Sigmoid colon (tissue), 7 donors: ENCODE results near the gene GALNT17. TPM values are rescaled to one million over a fixed set of nuclear protein-coding genes. Genes with fewer than 3 reads are reported as not detected.

ENCODE experiments used
- DNase-seq: peaks from one replicate; pipeline ENCODE4 v3.0.0-alpha.2; 2019
- H3K27ac ChIP-seq, 4 donors: fragments of 200-600 bp; sonication (generic); one replicate each; pipeline ENCODE4 v1.5.1; 2016 to 2019; ENCODE audit warnings: mild to moderate bottlenecking in 1 of 4
- H3K27me3 ChIP-seq, 3 donors: fragments of 200-600 bp; sonication (generic); one replicate each; pipeline ENCODE4 v1.5.1; 2019; ENCODE audit warnings: mild to moderate bottlenecking in 1 of 3
- H3K36me3 ChIP-seq, 4 donors: fragments of 200-600 bp; sonication (generic); one replicate each; pipeline ENCODE4 v1.5.1; 2016 to 2019
- H3K4me1 ChIP-seq, 4 donors: fragments of 200-600 bp; sonication (generic); one replicate each; pipeline ENCODE4 v1.5.1; 2017 to 2019
- H3K4me3 ChIP-seq, 4 donors: fragments of 200-600 bp; sonication (generic); one replicate each; pipeline ENCODE4 v1.5.1; 2017 to 2019; ENCODE audit warnings: mild to moderate bottlenecking in 2 of 4, moderate library complexity in 1 of 4
- H3K9me3 ChIP-seq, 4 donors: fragments of 200-600 bp in 3 of 4; sonication (generic) in 3 of 4; one replicate each; pipeline versions ENCODE4 v1.5.1 to v1.6.1; 2013 to 2019
- EP300 ChIP-seq, 4 donors: sonication (generic); formaldehyde crosslinking; IDR thresholded peaks; one replicate each; pipeline ENCODE4 v1.6.1; 2017; ENCODE audit warnings: antibody characterized with exemption in 4 of 4
- POLR2A ChIP-seq, 2 donors: fragments of 450-650 bp; IDR thresholded peaks; one replicate each; pipeline ENCODE4 v1.6.1; 2016; ENCODE audit warnings: antibody characterized with exemption in 2 of 2, mild to moderate bottlenecking in 2 of 2, moderate library complexity in 2 of 2
- POLR2AphosphoS5 ChIP-seq, 4 donors: sonication (generic); formaldehyde crosslinking; IDR thresholded peaks; one replicate each; pipeline ENCODE4 v1.6.1; 2017; ENCODE audit warnings: antibody characterized with exemption in 4 of 4
- WGBS, 2 donors: extraction: QIAGEN DNeasy Blood & Tissue Kit; methylation state at CpG; one replicate each; pipeline ENCODE4 v1.1.7; 2013; 5-methylcytosine and 5-hydroxymethylcytosine counted together
- intact Hi-C: fragments of 100-400 bp; cut with DNase I; formaldehyde crosslinking; loops from one replicate; pipeline ENCODE4 v1.15.1; 2023
- polyA plus RNA-seq, 3 donors: library from polyadenylated mRNA; stranded (reverse); fragments of 200-250 nt; gene quantifications; one replicate each; pipeline ENCODE4 v1.2.3, GENCODE V29; 2013
- total RNA-seq, 4 donors: library from RNA; depleted of rRNA; stranded (reverse); fragments of >200 nt; gene quantifications; one replicate each; pipeline ENCODE4 v1.1.0, GENCODE V29; 2016
- TF ChIP-seq, protein P1 (sequence below), 4 experiments: fragments of 450-650 bp in 3 of 4; fragments of 200-600 bp in 1 of 4; IDR thresholded peaks; one replicate each; pipeline ENCODE4 v1.5.1; 2016 to 2019; ENCODE audit warnings: antibody characterized with exemption in 4 of 4, mild to moderate bottlenecking in 3 of 4, moderate library complexity in 2 of 4
- donor health status: healthy with polysubstance abuse.
- donor health status: Bipolar disorder and iron deficiency.
- donor health status: healthy.

GALNT17 gene
- total and polyA plus RNA-seq, 7 donors: 1.8 to 45.4 (median 15.1) TPM; not detected in 1

DNA sequence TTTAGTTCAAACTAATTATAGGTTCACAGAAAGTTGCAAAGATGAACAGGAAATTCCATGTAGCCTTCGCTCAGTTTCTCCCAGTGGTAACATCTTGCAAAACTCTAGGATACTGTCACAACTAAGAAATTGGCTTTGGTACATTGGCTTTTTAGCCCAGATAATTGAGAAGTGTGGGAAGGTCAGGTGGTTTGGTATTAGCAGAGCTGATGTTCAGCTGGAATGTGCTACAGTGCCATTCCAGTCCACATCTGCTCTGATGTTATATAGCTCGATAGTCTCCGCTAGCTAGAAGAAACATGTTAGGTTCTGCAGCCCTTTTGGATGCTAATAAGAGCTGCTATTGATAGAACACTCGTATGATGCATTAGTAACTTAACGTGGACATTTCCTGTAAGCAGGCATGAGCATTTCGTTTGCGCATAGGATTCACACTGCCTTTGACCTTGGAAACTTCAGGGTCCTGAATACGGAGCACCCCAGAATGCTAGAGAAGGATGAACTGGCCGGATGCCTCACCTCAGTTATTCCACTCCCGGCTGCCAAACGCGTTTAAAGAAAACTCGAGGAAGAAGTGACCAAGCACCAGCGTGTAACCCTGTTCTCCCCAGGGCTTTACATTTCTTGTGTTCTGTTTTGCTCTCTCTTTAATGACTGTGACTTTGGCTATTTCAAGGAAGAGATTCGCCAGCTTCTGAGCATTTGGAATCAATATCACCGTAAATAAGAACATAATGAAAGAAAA lies 271.4 kb downstream of the GALNT17 start:
- Histone ChIP-seq H3K4me1 (no peaks in the 10 kb centered on the region), H3K4me3 (no peak overlapping the region), H3K36me3 (no peaks in the 10 kb centered on the region), H3K27me3 (no peaks in the 10 kb centered on the region), H3K27ac (no peak overlapping the region), H3K9me3 (peaks cover 0 to 8% (median 0%) of the 10 kb centered on the region in 4 donors)
- intact Hi-C loops: no loop called here
- DNase-seq: peak; percentile 0
- WGBS, 2 donors: 81 to 85% methylated on average over 16 of the region's 16 CpGs
- TF ChIP-seq POLR2A (IDR thresholded peaks at IDR 0.05): no peak
- TF ChIP-seq, protein P1, sequence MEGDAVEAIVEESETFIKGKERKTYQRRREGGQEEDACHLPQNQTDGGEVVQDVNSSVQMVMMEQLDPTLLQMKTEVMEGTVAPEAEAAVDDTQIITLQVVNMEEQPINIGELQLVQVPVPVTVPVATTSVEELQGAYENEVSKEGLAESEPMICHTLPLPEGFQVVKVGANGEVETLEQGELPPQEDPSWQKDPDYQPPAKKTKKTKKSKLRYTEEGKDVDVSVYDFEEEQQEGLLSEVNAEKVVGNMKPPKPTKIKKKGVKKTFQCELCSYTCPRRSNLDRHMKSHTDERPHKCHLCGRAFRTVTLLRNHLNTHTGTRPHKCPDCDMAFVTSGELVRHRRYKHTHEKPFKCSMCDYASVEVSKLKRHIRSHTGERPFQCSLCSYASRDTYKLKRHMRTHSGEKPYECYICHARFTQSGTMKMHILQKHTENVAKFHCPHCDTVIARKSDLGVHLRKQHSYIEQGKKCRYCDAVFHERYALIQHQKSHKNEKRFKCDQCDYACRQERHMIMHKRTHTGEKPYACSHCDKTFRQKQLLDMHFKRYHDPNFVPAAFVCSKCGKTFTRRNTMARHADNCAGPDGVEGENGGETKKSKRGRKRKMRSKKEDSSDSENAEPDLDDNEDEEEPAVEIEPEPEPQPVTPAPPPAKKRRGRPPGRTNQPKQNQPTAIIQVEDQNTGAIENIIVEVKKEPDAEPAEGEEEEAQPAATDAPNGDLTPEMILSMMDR (IDR thresholded peaks at IDR 0.05): no peak
- no peak for TF ChIP-seq POLR2AphosphoS5 (IDR thresholded peaks at IDR 0.05)
- TF ChIP-seq EP300 (IDR thresholded peaks at IDR 0.05): no peak

DNA sequence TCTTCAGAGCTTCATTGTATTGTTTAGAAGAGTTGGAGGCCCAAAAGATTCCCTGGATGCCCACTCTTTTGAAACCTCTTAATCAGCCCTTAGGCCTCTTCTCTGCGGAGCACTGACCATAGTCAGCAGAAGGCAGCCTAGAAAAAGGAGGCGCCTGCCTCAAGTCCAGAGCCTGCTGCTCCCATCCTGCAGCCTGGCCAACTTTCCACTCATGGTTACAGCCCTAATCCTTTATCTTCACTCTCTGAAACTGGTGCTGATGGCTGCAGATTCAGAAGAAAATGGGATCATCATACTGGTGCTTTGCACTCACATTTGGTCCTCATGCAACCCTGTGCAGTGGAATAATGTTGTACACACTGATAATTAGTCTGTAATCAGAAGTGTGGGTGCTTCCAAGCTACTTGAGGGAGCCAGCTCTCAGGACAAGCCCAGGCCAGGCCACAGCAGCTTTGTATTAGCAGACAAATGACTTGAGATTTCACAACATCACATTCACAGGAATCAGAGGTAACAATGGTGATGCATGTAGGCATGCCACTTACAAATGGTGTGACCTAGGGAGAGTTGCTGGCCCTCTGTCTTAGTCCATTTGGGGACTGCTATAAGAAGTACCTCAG lies 272.9 kb downstream of the GALNT17 start:
- 95 to 96% methylated on average over 2 of the region's 2 CpGs for WGBS, 2 donors
- Histone ChIP-seq H3K36me3 (no peaks in the 10 kb centered on the region), H3K4me1 (no peaks in the 10 kb centered on the region), H3K4me3 (no peak overlapping the region), H3K27me3 (no peaks in the 10 kb centered on the region), H3K27ac (no peak overlapping the region), H3K9me3 (peaks cover 0 to 13% (median 3%) of the 10 kb centered on the region in 4 donors)
- no peak for TF ChIP-seq POLR2A (IDR thresholded peaks at IDR 0.05)
- no peak for DNase-seq
- intact Hi-C loops: no loop called here

DNA sequence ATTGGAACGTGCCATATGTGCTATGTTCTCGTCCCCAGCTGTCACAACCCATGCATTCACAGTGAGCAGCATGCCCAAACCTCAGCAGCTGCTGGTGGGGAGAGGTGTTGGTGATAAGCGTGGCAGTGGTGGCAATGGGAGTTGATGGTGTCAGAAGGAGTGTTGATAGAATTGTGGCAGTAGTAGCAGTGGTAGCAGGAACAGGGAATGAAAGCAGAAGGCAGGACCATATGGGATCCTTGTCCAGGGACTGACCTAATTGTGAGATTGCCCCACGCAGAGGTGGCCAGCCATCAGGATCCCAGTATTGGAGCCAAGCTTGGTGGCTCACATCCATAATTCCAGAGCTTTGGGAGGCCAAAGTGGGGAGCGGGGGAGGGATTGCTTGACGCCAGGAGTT lies 276.3 kb downstream of the GALNT17 start:
- WGBS, 2 donors: 80 to 92% methylated on average over 6 of the region's 6 CpGs
- H3K4me3 ChIP-seq: no peak overlapping the region
- H3K27ac ChIP-seq: no peak overlapping the region
- no peaks in the 10 kb centered on the region for H3K27me3 ChIP-seq
- intact Hi-C loops: no loop called here
- no peak for DNase-seq
- no peaks in the 10 kb centered on the region for H3K4me1 ChIP-seq
- H3K9me3 ChIP-seq: peaks cover 0 to 16% (median 3%) of the 10 kb centered on the region in 4 donors
- TF ChIP-seq, protein P1 (IDR thresholded peaks at IDR 0.05): no peak
- H3K36me3 ChIP-seq: no peaks in the 10 kb centered on the region

DNA sequence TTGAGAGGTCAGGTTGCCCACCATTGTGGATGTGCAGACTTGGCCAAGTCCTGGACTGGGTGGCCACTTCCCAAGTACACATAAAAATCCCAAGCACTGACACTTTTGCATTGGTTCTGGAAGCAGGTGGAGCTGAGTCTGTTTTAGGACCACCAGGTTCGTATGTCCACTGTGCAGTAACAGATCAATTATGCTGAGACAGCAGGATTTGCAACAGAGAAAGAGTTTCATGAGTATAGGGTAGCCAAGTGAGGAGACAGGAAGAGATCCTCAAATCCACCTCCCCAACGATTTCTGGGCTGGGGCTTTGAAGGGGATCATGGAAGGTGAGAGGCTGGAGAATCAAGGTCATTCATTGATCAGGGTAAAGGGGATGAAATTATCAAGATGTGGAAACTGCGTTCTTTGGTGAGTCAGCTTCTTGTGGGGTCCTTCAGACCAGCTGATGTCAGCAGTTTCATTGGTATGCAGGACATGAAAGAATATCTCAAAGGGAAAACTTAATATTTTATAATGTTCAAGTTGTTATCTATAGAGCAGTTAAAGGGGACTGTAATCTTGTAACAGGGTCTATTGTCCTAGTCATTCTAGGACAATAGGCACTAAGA lies 277.7 kb downstream of the GALNT17 start:
- Histone ChIP-seq H3K4me3 (no peak overlapping the region), H3K36me3 (no peaks in the 10 kb centered on the region), H3K27me3 (no peaks in the 10 kb centered on the region), H3K9me3 (peaks cover 0 to 21% (median 3%) of the 10 kb centered on the region in 4 donors), H3K4me1 (no peaks in the 10 kb centered on the region), H3K27ac (no peak overlapping the region)
- intact Hi-C loops: no loop called here
- WGBS, 2 donors: 52 to 80% methylated on average over 3 of the region's 3 CpGs
- no peak for DNase-seq
- no peak for TF ChIP-seq POLR2AphosphoS5 (IDR thresholded peaks at IDR 0.05)
- TF ChIP-seq POLR2A (IDR thresholded peaks at IDR 0.05): no peak
- no peak for TF ChIP-seq EP300 (IDR thresholded peaks at IDR 0.05)
- TF ChIP-seq, protein P1 (IDR thresholded peaks at IDR 0.05): no peak

DNA sequence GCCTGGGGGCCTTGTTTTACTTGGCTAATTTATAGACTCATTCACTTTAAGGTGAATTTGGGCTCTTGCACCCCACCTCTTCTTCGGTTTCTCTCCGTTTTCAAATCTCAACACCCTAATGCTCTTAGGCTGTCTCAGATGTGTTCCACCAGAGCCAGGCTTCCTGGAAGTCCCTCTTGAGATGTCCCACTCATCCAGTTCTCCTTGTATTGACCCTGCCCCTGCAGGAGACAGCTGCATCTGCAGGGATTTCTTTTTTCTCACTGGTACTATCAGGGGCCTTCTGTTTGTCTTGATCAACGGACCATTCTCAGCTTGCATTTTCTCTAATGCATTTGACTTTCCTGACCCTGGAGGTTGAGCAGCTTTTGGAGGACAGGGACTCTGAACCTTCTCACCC lies 279.5 kb downstream of the GALNT17 start:
- Histone ChIP-seq H3K4me3 (no peak overlapping the region), H3K36me3 (no peaks in the 10 kb centered on the region), H3K27me3 (no peaks in the 10 kb centered on the region), H3K4me1 (no peaks in the 10 kb centered on the region), H3K27ac (no peak overlapping the region), H3K9me3 (peaks cover 0 to 13% (median 3%) of the 10 kb centered on the region in 4 donors)
- intact Hi-C loops: no loop called here
- no peak for DNase-seq
- TF ChIP-seq POLR2AphosphoS5 (IDR thresholded peaks at IDR 0.05) (no peak), EP300 (IDR thresholded peaks at IDR 0.05) (no peak), POLR2A (IDR thresholded peaks at IDR 0.05) (no peak)
- TF ChIP-seq, protein P1 (IDR thresholded peaks at IDR 0.05): no peak
- 83 to 85% methylated on average over 3 of the region's 3 CpGs for WGBS, 2 donors
